Stimulated activated CD8-positive, alpha-beta memory T cell treated with anti-CD3 and anti-CD28 coated beads, Interleukin-2, amount 100 ng/mL, for 1 hour (primary cell): ENCODE data around the gene ROR1.
"Not testable (repeated sequence)": the region's sequence is repeated elsewhere in the genome, so short reads cannot be mapped to it uniquely, and the experiment has no call there.

ENCODE experiments used
- DNase-seq, 2 donors: peaks; one replicate each; pipeline ENCODE4 v3.0.0-alpha.2; 2020; ENCODE audit warnings: low read depth in 2 of 2

ROR1 gene

DNA sequence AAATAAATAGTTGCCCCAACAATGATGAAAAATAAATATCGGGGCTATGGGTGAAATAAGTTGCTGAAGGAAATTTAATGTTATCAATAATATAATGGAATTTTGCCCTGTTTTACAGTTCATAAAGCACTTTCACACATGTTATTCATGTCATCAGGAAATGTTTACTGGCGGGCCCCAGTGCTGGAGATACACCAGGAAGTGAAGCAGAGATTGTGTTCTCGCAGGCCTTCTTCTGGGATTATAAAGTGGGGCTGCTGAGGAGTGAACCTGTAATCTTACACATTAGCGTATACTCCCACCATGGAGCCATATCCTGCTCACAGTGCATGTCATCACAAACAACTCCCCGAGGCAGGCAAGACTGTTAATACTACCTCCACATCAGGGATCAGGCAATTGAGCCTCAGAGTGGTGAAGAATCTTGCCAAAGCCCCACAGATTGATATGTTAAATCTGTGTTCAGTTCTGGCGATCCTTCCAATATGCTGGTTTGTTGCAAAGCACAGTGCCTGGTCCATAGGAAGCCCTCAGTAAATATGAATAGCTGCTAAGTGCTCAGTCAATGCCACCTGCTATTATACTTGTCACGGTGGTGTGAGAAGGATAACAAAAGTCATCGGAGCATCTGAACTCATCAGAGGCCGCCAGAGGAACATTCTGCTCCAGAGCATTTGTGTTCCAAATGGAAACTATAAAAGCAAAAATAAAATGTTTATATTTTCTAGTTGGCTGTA is 325.2 kb downstream of the ROR1 start:
- DNase-seq, result no peak

GRCh38 chr1:64100791-64101190 is 327.0 kb downstream of the ROR1 start:
- no peak for DNase-seq

DNA sequence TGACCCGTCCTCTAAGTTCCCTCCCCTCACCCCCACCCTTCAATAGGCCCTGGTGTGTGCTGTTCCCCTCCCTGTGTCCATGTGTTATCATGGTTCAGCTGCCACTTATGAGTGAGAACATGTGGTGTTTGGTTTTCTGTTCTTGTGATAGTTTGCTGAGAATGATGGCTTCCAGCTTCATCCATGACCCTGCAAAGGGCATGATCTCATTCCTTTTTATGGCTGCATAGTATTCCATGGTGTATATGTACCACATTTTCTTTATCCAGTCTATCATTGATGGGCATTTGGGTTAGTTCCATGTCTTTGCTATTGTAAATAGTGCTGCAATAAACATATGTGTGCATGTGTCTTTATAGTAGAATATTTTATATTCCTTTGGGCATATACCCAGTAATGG is 330.8 kb downstream of the ROR1 start:
- DNase-seq, result not testable (repeated sequence)

- no peak for DNase-seq
Observed at GRCh38 chr1:64107118-64107519, 333.3 kb downstream of the ROR1 start.

DNA sequence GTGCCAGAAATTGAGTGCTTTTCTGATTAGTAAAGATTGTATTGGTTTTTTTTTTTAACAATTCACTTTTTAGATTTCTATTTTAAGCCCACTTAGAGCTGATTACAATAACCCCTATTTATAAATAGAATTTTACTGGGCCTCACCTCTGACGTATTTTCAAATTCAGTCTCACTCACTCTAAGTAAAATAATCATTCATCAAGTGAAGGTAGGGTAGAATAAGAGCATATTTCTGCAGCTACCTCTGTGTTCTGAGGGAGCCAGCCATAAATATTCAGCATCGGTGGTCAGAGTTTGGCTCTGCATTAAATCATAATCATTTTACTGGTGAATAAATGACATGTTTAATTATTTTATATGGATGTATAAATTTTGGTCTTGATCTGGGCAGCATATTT is 333.8 kb downstream of the ROR1 start:
- DNase-seq, result no peak

DNA sequence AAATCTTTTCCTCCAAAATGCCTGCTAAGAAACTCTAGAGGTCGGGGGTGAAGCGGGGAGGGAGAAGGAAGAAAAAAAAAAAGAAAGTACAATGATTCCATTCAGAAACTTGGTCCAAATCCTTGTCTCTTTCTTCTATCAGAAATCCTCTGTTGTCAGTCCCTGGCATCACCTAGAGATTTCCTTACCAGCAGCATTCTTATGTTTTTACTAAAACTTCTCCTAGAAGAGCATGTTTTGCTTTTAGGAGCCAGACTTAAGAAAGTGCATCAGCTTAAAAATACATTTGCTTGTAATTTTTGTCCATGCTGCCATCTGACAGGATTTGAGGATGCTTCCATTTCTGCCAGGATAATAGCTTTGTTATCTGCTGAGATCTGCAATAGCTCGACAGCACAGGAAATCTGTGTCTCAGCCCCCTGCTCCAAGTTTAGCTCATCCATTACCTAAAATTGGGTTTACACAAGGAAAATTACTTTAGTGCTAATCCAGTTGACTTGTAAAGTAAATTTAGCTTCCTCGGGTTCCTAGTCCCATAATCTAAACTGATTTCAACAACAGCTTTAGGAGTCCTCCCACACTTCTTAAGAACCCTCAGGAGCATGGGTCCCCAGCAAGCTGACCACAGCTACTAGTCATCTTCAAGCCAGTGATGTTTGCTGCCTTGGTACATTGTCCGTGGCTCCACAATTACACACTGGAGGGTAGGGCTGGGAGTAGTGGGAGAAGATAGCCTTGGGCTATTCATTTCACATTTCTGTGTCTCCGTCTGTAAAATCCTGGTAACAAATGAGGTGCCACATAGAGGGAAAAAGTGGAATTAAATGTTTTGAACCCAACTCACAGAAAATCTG is 337.3 kb downstream of the ROR1 start:
- DNase-seq, result no peak

GRCh38 chr1:64111787-64112186 is 338.0 kb downstream of the ROR1 start:
- DNase-seq, result no peak

- no peak for DNase-seq
Observed at GRCh38 chr1:64112281-64112680, 338.5 kb downstream of the ROR1 start.

GRCh38 chr1:64114012-64114525 is 340.3 kb downstream of the ROR1 start:
- no peak for DNase-seq

- DNase-seq, result no peak
Observed at GRCh38 chr1:64116537-64116936, 342.7 kb downstream of the ROR1 start.

DNA sequence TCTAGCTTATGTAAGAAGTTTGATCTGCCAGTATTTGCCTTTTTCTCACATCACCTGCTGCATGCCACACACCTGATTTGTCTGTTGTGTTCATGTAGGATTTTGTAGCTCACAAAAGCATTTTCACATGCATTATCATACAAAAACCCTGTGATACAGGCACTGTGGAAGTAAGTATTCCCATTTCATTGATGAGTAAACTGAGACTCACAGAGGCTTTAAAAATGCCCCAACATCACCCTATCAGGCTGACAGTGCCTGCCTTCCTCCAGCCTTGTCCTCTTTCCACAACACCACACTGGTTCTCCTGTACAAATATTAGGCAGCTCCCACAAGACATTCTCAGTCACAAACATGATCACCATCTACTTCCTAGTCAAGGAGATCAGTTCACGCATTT is 343.7 kb downstream of the ROR1 start:
- DNase-seq, result no peak

DNA sequence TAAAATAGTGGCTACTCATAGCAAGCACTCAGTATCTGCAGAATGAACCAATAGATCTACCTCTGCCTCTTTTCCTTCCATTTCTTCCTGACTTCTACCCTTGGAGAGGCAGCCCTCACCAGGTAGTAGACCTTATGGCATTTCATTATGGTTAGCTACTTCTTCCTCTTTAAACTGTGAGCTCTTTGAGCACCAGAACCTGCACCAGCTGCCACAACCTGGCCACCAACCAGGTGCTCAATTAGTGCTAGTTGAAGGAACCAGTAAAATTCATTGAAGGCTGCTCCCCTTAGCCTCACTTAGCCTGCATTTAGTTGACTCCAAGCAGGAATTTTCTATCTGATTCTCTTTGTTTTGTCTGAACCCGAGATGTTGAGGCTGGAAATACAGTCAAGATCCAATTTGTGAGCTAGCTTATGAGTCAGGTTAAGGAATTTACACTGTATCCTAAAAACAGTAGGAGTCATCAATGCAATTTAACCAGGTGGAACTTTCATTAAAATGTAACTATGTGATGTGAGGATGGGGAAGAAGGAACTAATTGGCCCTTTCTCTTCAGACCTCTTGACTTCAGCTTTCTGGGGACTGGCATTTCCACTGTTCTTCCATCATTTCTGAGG is 348.1 kb downstream of the ROR1 start:
- DNase-seq, result no peak

DNA sequence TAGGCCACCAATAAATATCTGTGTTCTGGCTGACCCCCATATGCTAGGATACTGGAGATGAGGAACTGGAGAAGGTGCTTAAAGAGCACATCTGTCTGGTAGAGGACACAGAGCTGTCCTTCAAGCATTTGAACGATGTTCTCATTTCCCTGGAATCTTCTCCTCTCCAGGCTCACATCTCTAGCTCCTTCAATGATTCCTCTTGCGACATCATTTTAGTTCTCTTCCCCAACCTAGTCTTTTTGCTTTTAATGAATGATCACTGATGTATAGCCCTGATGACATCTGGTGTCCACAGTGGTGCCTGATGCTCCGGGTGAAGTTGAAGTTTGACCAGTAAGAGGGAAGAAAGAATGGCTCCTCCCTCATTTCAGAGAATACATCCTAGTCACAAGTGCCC is 348.8 kb downstream of the ROR1 start:
- DNase-seq, result no peak

DNA sequence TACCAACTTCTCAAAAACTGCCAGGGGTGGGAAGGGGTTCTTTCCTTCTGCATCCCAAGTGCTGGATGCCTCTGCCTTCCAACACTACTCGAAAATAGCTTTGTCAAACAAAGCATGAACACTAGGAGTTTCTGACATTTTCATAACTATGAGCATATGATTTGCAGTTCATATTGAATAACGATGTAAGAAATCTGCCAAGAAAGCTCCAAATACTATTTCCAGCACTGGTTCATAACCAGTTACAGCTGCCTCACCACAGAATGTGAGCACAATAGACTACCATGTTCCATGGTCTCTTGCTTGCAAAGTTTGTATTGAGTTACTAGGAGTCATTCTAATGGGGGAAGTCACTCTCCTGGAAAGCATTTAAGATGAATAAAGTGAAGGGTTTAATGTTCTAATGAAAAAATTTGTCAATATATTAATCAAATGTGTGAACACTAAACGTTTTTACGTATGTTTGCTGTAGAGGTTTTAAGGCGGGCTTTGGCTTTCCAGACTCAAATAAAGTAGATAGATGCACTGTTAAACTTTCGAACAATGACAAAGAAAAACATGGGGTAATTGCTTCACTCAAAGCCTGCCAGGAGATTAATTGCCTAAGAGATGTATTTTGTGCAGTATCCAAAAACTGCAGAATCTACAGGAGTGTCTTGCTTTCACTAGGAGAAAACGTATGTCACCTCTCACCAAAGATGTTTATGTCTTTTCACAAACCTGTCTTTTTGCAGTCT is 351.1 kb downstream of the ROR1 start:
- DNase-seq, result no peak

- DNase-seq, result no peak
Observed at GRCh38 chr1:64126581-64126980, 352.8 kb downstream of the ROR1 start.

GRCh38 chr1:64127297-64127696 is 353.5 kb downstream of the ROR1 start:
- no peak for DNase-seq

DNA sequence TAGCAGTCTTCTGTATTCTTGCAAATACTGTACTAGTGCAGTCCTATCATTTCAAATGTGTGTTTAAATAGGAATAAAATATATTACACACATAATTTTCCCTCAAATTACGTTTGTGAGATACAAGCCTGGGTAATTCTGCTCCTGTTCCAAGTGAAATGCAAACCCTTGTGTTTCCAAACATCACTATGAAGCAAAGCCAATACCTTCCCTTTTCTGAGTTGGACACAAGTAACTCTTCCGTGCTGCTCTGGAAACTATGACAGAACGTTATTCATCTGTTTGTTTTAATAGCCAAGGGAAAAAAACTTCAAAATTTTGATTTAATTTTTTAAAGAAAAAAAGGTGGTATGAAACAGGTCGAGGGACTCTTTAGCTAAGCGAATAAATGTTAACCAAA is 355.9 kb downstream of the ROR1 start:
- no peak for DNase-seq

DNA sequence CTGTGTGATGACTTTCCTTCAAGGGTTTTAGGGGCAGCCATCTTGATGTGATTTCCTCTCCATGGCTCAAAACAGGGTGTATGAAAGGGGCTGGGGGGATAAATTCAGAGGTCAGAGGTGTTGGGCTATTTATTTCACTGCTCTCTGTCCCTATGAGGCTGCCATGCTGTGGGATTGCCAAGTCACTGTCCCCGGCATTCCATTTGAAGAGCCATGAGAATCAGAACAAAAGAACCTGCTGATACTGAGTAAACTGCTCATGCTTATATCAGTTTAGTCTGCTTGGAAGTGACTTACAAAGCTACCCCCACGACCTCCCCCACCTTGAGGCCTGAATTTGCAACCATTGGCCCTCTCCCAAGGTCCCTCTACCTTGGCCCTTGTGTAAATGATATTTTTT is 357.3 kb downstream of the ROR1 start:
- no peak for DNase-seq

DNA sequence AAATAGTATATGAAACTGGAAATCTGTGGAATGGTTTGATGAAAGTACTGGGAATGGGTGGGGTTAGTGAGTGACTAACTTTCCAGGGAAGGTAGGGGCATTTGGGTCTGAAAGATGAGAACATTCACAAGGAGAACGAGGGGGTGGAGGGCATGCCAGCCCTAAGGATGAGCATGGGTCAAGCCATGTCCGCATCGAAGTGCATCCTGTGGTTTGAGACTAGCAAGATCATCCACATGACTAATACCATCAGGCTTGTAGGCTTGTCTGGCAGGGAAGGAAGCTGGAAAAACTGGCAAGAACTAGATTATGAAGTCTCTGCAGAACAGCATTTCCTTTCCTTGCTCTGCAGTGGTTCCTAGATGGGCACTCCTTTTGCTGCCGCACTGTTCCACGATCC is 359.2 kb downstream of the ROR1 start:
- DNase-seq, result no peak

DNA sequence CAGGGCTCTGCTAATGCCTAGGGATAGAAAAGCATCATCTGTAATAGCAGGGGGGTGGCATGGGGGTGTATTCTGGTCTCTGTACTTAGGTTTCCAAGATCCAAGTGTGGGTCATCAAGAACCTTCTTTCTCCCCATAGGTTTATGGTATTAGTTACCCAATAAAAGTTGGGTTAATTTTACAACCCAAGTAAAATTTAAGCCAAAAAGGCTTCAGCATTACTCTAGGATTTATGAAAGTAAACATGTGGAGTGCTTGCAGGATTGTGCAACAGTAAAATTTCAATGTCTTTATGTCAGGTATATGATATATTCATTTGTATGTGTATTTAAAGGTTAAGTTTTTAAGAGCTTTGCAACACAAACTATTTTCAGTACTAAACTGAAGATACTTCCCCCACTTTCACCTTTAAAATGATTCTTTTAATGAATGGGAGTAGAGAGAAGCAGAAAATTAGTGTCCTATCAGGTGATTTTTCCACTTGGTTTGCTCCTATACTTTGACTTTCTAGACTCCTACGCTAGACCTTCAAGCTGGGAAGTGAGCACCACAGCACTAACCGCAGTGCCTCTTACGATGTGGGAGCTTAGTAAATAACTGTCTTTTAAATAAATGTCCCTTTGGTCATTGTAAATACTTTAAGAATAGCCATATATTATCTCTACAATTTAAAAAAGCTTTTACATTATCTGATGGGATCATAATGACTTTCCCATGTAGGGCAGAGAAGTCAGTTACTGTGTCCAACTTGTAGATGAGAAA is 361.8 kb downstream of the ROR1 start:
- no peak for DNase-seq

GRCh38 chr1:64136296-64136695 is 362.5 kb downstream of the ROR1 start:
- DNase-seq, result no peak
